Prostate gland (tissue), 2 donors: ENCODE measurements around the gene FAM83F. TPM values are rescaled to one million over a fixed set of nuclear protein-coding genes. Genes with fewer than 3 reads are reported as not detected.

Experiments used
- DNase-seq: peaks from one replicate; pipeline ENCODE4 v3.0.0-alpha.2; 2019; ENCODE audit warnings: low spot score
- H3K27ac ChIP-seq, 2 donors: fragments of 200-600 bp; sonication (generic); 2 replicates each; pipeline ENCODE4 v1.5.1; 2017 to 2019
- H3K27me3 ChIP-seq: fragments of 200-600 bp; sonication (generic); replicated peaks from 2 replicates; pipeline ENCODE4 v1.5.1; 2019; ENCODE audit not compliant: insufficient read depth
- H3K36me3 ChIP-seq, 2 donors: fragments of 200-600 bp; sonication (generic); 1 replicate in 1 of 2; 2 replicates in 1 of 2; pipeline versions ENCODE4 v1.5.1 to v1.8.1; 2017 to 2019
- H3K4me1 ChIP-seq: fragments of 200-600 bp; sonication (generic); replicated peaks from 2 replicates; pipeline ENCODE4 v1.5.1; 2019
- H3K4me3 ChIP-seq, 2 donors: fragments of 200-600 bp; sonication (generic); 2 replicates each; pipeline ENCODE4 v1.5.1; 2017 to 2019
- H3K9me3 ChIP-seq: fragments of 200-600 bp; sonication (generic); 2 replicates; pipeline ENCODE4 v1.5.1; 2017
- CTCF ChIP-seq, 4 experiments: fragments of 200-600 bp in 2 of 4; fragments of 450-650 bp in 2 of 4; sonication (generic) in 2 of 4; IDR thresholded peaks; 1 replicate in 3 of 4; 2 replicates in 1 of 4; pipeline ENCODE4 v1.5.1; 2016 to 2019; ENCODE audit warnings: antibody characterized with exemption in 4 of 4, mild to moderate bottlenecking in 2 of 4, moderate library complexity in 2 of 4
- POLR2A ChIP-seq: fragments of 450-650 bp; IDR thresholded peaks from one replicate; pipeline ENCODE4 v1.6.1; 2016; ENCODE audit warnings: antibody characterized with exemption, mild to moderate bottlenecking
- POLR2AphosphoS5 ChIP-seq: sonication (generic); formaldehyde crosslinking; IDR thresholded peaks from one replicate; pipeline ENCODE4 v1.6.1; 2017; ENCODE audit warnings: antibody characterized with exemption
- WGBS: methylation state at CpG from one replicate; pipeline ENCODE4 v1.1.5; 2018; 5-methylcytosine and 5-hydroxymethylcytosine counted together
- intact Hi-C: fragments of 100-400 bp; cut with DNase I; formaldehyde crosslinking; loops from one replicate; pipeline ENCODE4 v1.14.2; 2022
- total RNA-seq, 2 donors: library from RNA; depleted of rRNA; stranded (reverse); fragments of >200 nt; gene quantifications; one replicate each; pipeline ENCODE4 v1.1.0, GENCODE V29; 2016

Gene FAM83F
- total RNA-seq, 2 donors from 2014 or later: 26.2 to 28.6 TPM

GRCh38 chr22:40082184-40082583 lies 87.4 kb downstream of the FAM83F start:
- WGBS: 93% methylated on average over 1 of the region's 1 CpG

GRCh38 chr22:40083794-40084193 lies 89.0 kb downstream of the FAM83F start:
- H3K4me1 ChIP-seq: no peaks in the 10 kb centered on the region
- WGBS: 80% methylated on average over 3 of the region's 3 CpGs
- H3K27me3 ChIP-seq: no peaks in the 10 kb centered on the region
- no peaks in the 10 kb centered on the region for H3K9me3 ChIP-seq
- no peaks in the 10 kb centered on the region for H3K36me3 ChIP-seq
- no peak for DNase-seq
- no peak overlapping the region for H3K4me3 ChIP-seq
- no peak overlapping the region for H3K27ac ChIP-seq
- TF ChIP-seq POLR2A: no peak
- no peak for TF ChIP-seq CTCF (IDR thresholded peaks at IDR 0.05)
- TF ChIP-seq POLR2AphosphoS5: no peak
- intact Hi-C loops: no loop called here

More at GRCh38 chr22:40082184-40082583, 87.4 kb downstream of the FAM83F start:
- Histone ChIP-seq H3K9me3 (no peaks in the 10 kb centered on the region), H3K27ac (no peak overlapping the region), H3K4me3 (no peak overlapping the region), H3K36me3 (no peaks in the 10 kb centered on the region), H3K4me1 (peaks cover 2% of the 10 kb centered on the region), H3K27me3 (no peaks in the 10 kb centered on the region)
- no peak for DNase-seq
- intact Hi-C loops: no loop called here
- TF ChIP-seq POLR2AphosphoS5: no peak

- WGBS: 95% methylated on average over 5 of the region's 5 CpGs
- Histone ChIP-seq H3K4me1 (no peaks in the 10 kb centered on the region), H3K27me3 (no peaks in the 10 kb centered on the region), H3K27ac (no peak overlapping the region), H3K36me3 (no peaks in the 10 kb centered on the region), H3K4me3 (no peak overlapping the region), H3K9me3 (no peaks in the 10 kb centered on the region)
- TF ChIP-seq POLR2AphosphoS5: no peak
- no peak for TF ChIP-seq CTCF (IDR thresholded peaks at IDR 0.05)
- no peak for TF ChIP-seq POLR2A
- DNase-seq: no peak
- intact Hi-C loops: no loop called here
These were observed 89.5 kb downstream of the FAM83F start for GRCh38 chr22:40084246-40084645.

GRCh38 chr22:40088818-40089217 lies 94.1 kb downstream of the FAM83F start:
- H3K36me3 ChIP-seq: no peaks in the 10 kb centered on the region
- no peaks in the 10 kb centered on the region for H3K9me3 ChIP-seq
- DNase-seq: no peak
- H3K4me1 ChIP-seq: no peaks in the 10 kb centered on the region
- no peak overlapping the region for H3K4me3 ChIP-seq
- H3K27me3 ChIP-seq: no peaks in the 10 kb centered on the region
- TF ChIP-seq POLR2A (no peak), POLR2AphosphoS5 (no peak), CTCF (IDR thresholded peaks at IDR 0.05) (no peak)
- intact Hi-C loops: no loop called here
- WGBS: 88% methylated on average over 1 of the region's 1 CpG
- H3K27ac ChIP-seq: no peak overlapping the region

Other genes starting within 250 kb of the FAM83F start
- gene ENTHD1, start 101.2 kb upstream of the FAM83F start, total RNA-seq: 1 to 10 TPM in 1 of 2 donors, under 1 TPM in 1; 0.09 to 5.1 TPM
- gene GRAP2, start 93.9 kb upstream of the FAM83F start, total RNA-seq: 1 to 10 TPM in 1 of 2 donors, under 1 TPM in 1; 0.91 to 2.2 TPM
- gene TMA7B, start 34.6 kb upstream of the FAM83F start, total RNA-seq: not detected
- gene TNRC6B, start 183.0 kb downstream of the FAM83F start, total RNA-seq: 100 to 1,000 TPM in 1 of 2 donors, 10 to 100 TPM in 1; 43.8 to 118 TPM